ENCODE results near the gene DESI2.

Gene DESI2

GRCh38 chr1:244710474-244711062, 57.6 kb downstream of the DESI2 start:
- TF ChIP-seq EGR1 (IDR thresholded peaks at IDR 0.05) (no peak), ZBTB7A (IDR thresholded peaks at IDR 0.05; ENCODE audit: low read depth) (no peak), TEAD4 (IDR thresholded peaks at IDR 0.05) (no peak), MAX (IDR thresholded peaks at IDR 0.05) (no peak), FOXM1 (IDR thresholded peaks at IDR 0.05; ENCODE audit: borderline replicate concordance, low read depth) (no peak), RAD21 (IDR thresholded peaks at IDR 0.05; ENCODE audit: low read depth) (no peak), YY1 (IDR thresholded peaks at IDR 0.05; ENCODE audit: low read depth) (no peak), TCF12 (IDR thresholded peaks at IDR 0.05; ENCODE audit: low read depth) (no peak)

- no peak for TF ChIP-seq RAD21 (IDR thresholded peaks at IDR 0.05; ENCODE audit: low read depth)
- TF ChIP-seq ZBTB7A (IDR thresholded peaks at IDR 0.05; ENCODE audit: low read depth): no peak
- no peak for TF ChIP-seq CREB1 (IDR thresholded peaks at IDR 0.05; ENCODE audit: low read depth)
- TF ChIP-seq USF1 (IDR thresholded peaks at IDR 0.05): no peak
- TF ChIP-seq CEBPB (IDR thresholded peaks at IDR 0.05): no peak
- TF ChIP-seq MAX (IDR thresholded peaks at IDR 0.05): no peak
- no peak for TF ChIP-seq TAF1 (IDR thresholded peaks at IDR 0.05; ENCODE audit: low read depth)
- no peak for TF ChIP-seq EGR1 (IDR thresholded peaks at IDR 0.05)
- no peak for TF ChIP-seq EP300 (IDR thresholded peaks at IDR 0.05; ENCODE audit: borderline replicate concordance)
- TF ChIP-seq NFIC (IDR thresholded peaks at IDR 0.05): no peak
- no peak for TF ChIP-seq YY1 (IDR thresholded peaks at IDR 0.05; ENCODE audit: low read depth)
- no peak for TF ChIP-seq FOXM1 (IDR thresholded peaks at IDR 0.05; ENCODE audit: borderline replicate concordance, low read depth)
- TF ChIP-seq REST (IDR thresholded peaks at IDR 0.05; ENCODE audit: low read depth): no peak
- no peak for TF ChIP-seq TEAD4 (IDR thresholded peaks at IDR 0.05)
- no peak for TF ChIP-seq TCF12 (IDR thresholded peaks at IDR 0.05; ENCODE audit: low read depth)
These were observed 59.7 kb downstream of the DESI2 start for GRCh38 chr1:244712669-244713068.

- no peak for TF ChIP-seq TAF1 (IDR thresholded peaks at IDR 0.05; ENCODE audit: low read depth)
These were observed 60.4 kb downstream of the DESI2 start for GRCh38 chr1:244713332-244713731.

GRCh38 chr1:244727871-244728474, 75.0 kb downstream of the DESI2 start:
- TF ChIP-seq ZBTB7A (IDR thresholded peaks at IDR 0.05; ENCODE audit: low read depth) (no peak), CEBPB (IDR thresholded peaks at IDR 0.05) (no peak), NFIC (IDR thresholded peaks at IDR 0.05) (no peak), TAF1 (IDR thresholded peaks at IDR 0.05; ENCODE audit: low read depth) (no peak), REST (IDR thresholded peaks at IDR 0.05; ENCODE audit: low read depth) (no peak), RAD21 (IDR thresholded peaks at IDR 0.05; ENCODE audit: low read depth) (no peak), EP300 (IDR thresholded peaks at IDR 0.05; ENCODE audit: borderline replicate concordance) (no peak), EGR1 (IDR thresholded peaks at IDR 0.05) (no peak), TCF12 (IDR thresholded peaks at IDR 0.05; ENCODE audit: low read depth) (no peak), TEAD4 (IDR thresholded peaks at IDR 0.05) (no peak), CREB1 (IDR thresholded peaks at IDR 0.05; ENCODE audit: low read depth) (no peak), MAX (IDR thresholded peaks at IDR 0.05) (no peak), YY1 (IDR thresholded peaks at IDR 0.05; ENCODE audit: low read depth) (no peak), USF1 (IDR thresholded peaks at IDR 0.05) (no peak), FOXM1 (IDR thresholded peaks at IDR 0.05; ENCODE audit: borderline replicate concordance, low read depth) (no peak)

- no peak for TF ChIP-seq USF1 (IDR thresholded peaks at IDR 0.05)
- peak; percentile 82; the same call in 1 of the 2 replicates for TF ChIP-seq MAX (IDR thresholded peaks at IDR 0.05)
These were observed 77.4 kb downstream of the DESI2 start for GRCh38 chr1:244730153-244730933.

All from Ishikawa (cell line).